Spleen (tissue), 11 donors: Measurements from ENCODE around the gene ADAMTS12. TPM values are rescaled to one million over a fixed set of nuclear protein-coding genes. Genes with fewer than 3 reads are reported as not detected.

Source experiments
- DNase-seq: peaks from one replicate; pipeline ENCODE4 v3.0.0-alpha.2; 2020
- H3K27ac ChIP-seq, 8 donors: fragments of 200-600 bp; sonication (generic) in 7 of 8; 1 replicate in 4 of 8; 2 replicates in 4 of 8; pipeline versions ENCODE4 v1.5.0 to v1.8.0; 2016 to 2021; ENCODE audit warnings: inconsistent platforms in 4 of 8, mild to moderate bottlenecking in 4 of 8, moderate library complexity in 1 of 8
- H3K27me3 ChIP-seq, 7 donors: fragments of 200-600 bp; sonication (generic) in 6 of 7; replicated peaks in 1 of 7; 1 replicate in 4 of 7; 2 replicates in 3 of 7; pipeline versions ENCODE4 v1.5.0 to v1.8.0; 2016 to 2021; ENCODE audit warnings: inconsistent platforms in 3 of 7, mild to moderate bottlenecking in 1 of 7
- H3K36me3 ChIP-seq, 6 donors: fragments of 200-600 bp; sonication (generic) in 5 of 6; 1 replicate in 4 of 6; 2 replicates in 2 of 6; pipeline versions ENCODE4 v1.5.0 to v1.8.0; 2016 to 2021; ENCODE audit warnings: inconsistent platforms in 2 of 6
- H3K4me1 ChIP-seq, 6 donors: fragments of 200-600 bp; sonication (generic) in 5 of 6; 1 replicate in 3 of 6; 2 replicates in 3 of 6; pipeline versions ENCODE4 v1.5.0 to v1.8.0; 2016 to 2021; ENCODE audit warnings: inconsistent platforms in 3 of 6
- H3K4me3 ChIP-seq, 8 donors: fragments of 200-600 bp; sonication (generic) in 7 of 8; 1 replicate in 4 of 8; 2 replicates in 4 of 8; pipeline versions ENCODE4 v1.5.0 to v1.8.0; 2016 to 2021; ENCODE audit warnings: inconsistent platforms in 4 of 8, mild to moderate bottlenecking in 4 of 8, moderate library complexity in 2 of 8
- H3K9me3 ChIP-seq, 8 donors: fragments of 200-600 bp; sonication (generic) in 7 of 8; 1 replicate in 4 of 8; 2 replicates in 4 of 8; pipeline versions ENCODE4 v1.5.0 to v1.8.0; 2016 to 2021; ENCODE audit warnings: inconsistent platforms in 4 of 8
- CTCF ChIP-seq, 11 experiments: fragments of 200-600 bp in 7 of 11; fragments of 450-650 bp in 4 of 11; sonication (generic) in 4 of 11; IDR thresholded peaks in 8 of 11; conservative IDR thresholded peaks in 3 of 11; 1 replicate in 7 of 11; 2 replicates in 4 of 11; pipeline versions ENCODE4 v1.4.0 to v1.8.0; 2016 to 2021; ENCODE audit warnings: antibody characterized with exemption in 11 of 11, inconsistent platforms in 4 of 11, mild to moderate bottlenecking in 1 of 11
- POLR2A ChIP-seq, 3 donors: fragments of 450-650 bp; IDR thresholded peaks; one replicate each; pipeline ENCODE4 v1.5.1; 2017; ENCODE audit warnings: antibody characterized with exemption in 3 of 3, mild to moderate bottlenecking in 1 of 3
- POLR2AphosphoS5 ChIP-seq, 3 donors: sonication (generic); formaldehyde crosslinking; IDR thresholded peaks; one replicate each; pipeline ENCODE4 v1.5.1; 2017; ENCODE audit warnings: antibody characterized with exemption in 3 of 3
- WGBS, 5 donors: extraction: QIAGEN DNeasy Blood & Tissue Kit in 3 of 5; methylation state at CpG; one replicate each; pipeline versions ENCODE4 v1.1.5 to v1.1.7; 2013 to 2018; 5-methylcytosine and 5-hydroxymethylcytosine counted together
- intact Hi-C: fragments of 100-400 bp; cut with DNase I; formaldehyde crosslinking; loops from one replicate; pipeline ENCODE4 v1.15.0; 2023; ENCODE audit warnings: low total_unique reads
- polyA plus RNA-seq, 3 donors: library from polyadenylated mRNA; stranded (reverse); fragments of 200-250 nt; gene quantifications; one replicate each; pipeline ENCODE4 v1.2.1, GENCODE V29; 2013
- total RNA-seq, 7 donors: library from RNA; depleted of rRNA in 3 of 7; stranded (reverse); fragments of >200 nt in 3 of 7; fragmentation: NEBNext Ultra II Directional in 4 of 7; extraction: Animal tissue kit (Norgen Biotek cat#: 25700) in 4 of 7; gene quantifications; one replicate each; pipeline versions ENCODE4 v1.1.0 to v1.2.1, GENCODE V29; 2016 to 2021
- donor health status: healthy with polysubstance abuse.
- donor health status: DM: no; HTN: no; CAD: no; lungs with moderate emphysema.
- donor health status: DM: no; HTN: no; CAD: no.
- donor health status: Bipolar disorder and iron deficiency.
- donor health status: healthy.
- donor health status: DM: no; HTN: no; CAD: no.
- donor health status: DM: yes; HTN: yes; CAD: no.

The ADAMTS12 gene
- total and polyA plus RNA-seq, 10 donors, result 0.07 to 4.3 (median 1.4) TPM

- Histone ChIP-seq H3K27ac (no peak overlapping the region), H3K27me3 (no peaks in the 10 kb centered on the region), H3K9me3 (no peaks in the 10 kb centered on the region), H3K4me3 (no peak overlapping the region), H3K4me1 (no peaks in the 10 kb centered on the region), H3K36me3 (peaks cover 0 to 24% (median 0%) of the 10 kb centered on the region in 6 donors)
- TF ChIP-seq POLR2A (IDR thresholded peaks at IDR 0.05) (no peak), CTCF (IDR thresholded peaks at IDR 0.05 in 8 of 11, conservative IDR thresholded peaks at IDR 0.05 in 3 of 11) (no peak), POLR2AphosphoS5 (IDR thresholded peaks at IDR 0.05) (no peak)
- WGBS, 5 donors, result 71 to 89% (median 83%) methylated on average over 7 of the region's 7 CpGs
- DNase-seq, result no peak
- intact Hi-C loops, result no loop called here
Measured at GRCh38 chr5:33482335-33482734, 409.5 kb downstream of the ADAMTS12 start.

GRCh38 chr5:33480876-33481275 is 410.9 kb downstream of the ADAMTS12 start:
- no peaks in the 10 kb centered on the region for H3K4me1 ChIP-seq
- peaks cover 0 to 39% (median 4%) of the 10 kb centered on the region in 6 donors for H3K36me3 ChIP-seq
- no peaks in the 10 kb centered on the region for H3K9me3 ChIP-seq
- no peak overlapping the region for H3K4me3 ChIP-seq
- no peaks in the 10 kb centered on the region for H3K27me3 ChIP-seq
- intact Hi-C loops, result no loop called here
- 72 to 83% (median 80%) methylated on average over 2 of the region's 2 CpGs for WGBS, 5 donors
- TF ChIP-seq CTCF (IDR thresholded peaks at IDR 0.05 in 8 of 11, conservative IDR thresholded peaks at IDR 0.05 in 3 of 11) (no peak), POLR2A (IDR thresholded peaks at IDR 0.05) (no peak), POLR2AphosphoS5 (IDR thresholded peaks at IDR 0.05) (no peak)
- no peak for DNase-seq
- H3K27ac ChIP-seq, result no peak overlapping the region

- intact Hi-C loops, result no loop called here
- no peaks in the 10 kb centered on the region for H3K4me1 ChIP-seq
- H3K4me3 ChIP-seq, result no peak overlapping the region
- H3K27ac ChIP-seq, result no peak overlapping the region
- no peak for DNase-seq
- H3K27me3 ChIP-seq, result no peaks in the 10 kb centered on the region
- TF ChIP-seq CTCF (IDR thresholded peaks at IDR 0.05 in 8 of 11, conservative IDR thresholded peaks at IDR 0.05 in 3 of 11) (no peak), POLR2AphosphoS5 (IDR thresholded peaks at IDR 0.05) (no peak), POLR2A (IDR thresholded peaks at IDR 0.05) (no peak)
- WGBS, 5 donors, result 91 to 95% (median 94%) methylated on average over 3 of the region's 3 CpGs
- peaks cover 0 to 10% (median 1%) of the 10 kb centered on the region in 8 donors for H3K9me3 ChIP-seq
- H3K36me3 ChIP-seq, result peaks cover 0 to 55% (median 11%) of the 10 kb centered on the region in 6 donors
Measured at GRCh38 chr5:33479311-33479710, 412.5 kb downstream of the ADAMTS12 start.

GRCh38 chr5:33477816-33478215 is 414.0 kb downstream of the ADAMTS12 start:
- intact Hi-C loops, result no loop called here
- Histone ChIP-seq H3K4me1 (no peaks in the 10 kb centered on the region), H3K4me3 (no peak overlapping the region), H3K27ac (no peak overlapping the region), H3K36me3 (peaks cover 0 to 70% (median 19%) of the 10 kb centered on the region in 6 donors), H3K9me3 (peaks cover 0 to 14% (median 1%) of the 10 kb centered on the region in 8 donors), H3K27me3 (no peaks in the 10 kb centered on the region)
- DNase-seq, result no peak
- TF ChIP-seq POLR2AphosphoS5 (IDR thresholded peaks at IDR 0.05) (no peak), POLR2A (IDR thresholded peaks at IDR 0.05) (no peak), CTCF (IDR thresholded peaks at IDR 0.05 in 8 of 11, conservative IDR thresholded peaks at IDR 0.05 in 3 of 11) (no peak)
- 91 to 100% (median 96%) methylated on average over 2 of the region's 2 CpGs for WGBS, 5 donors
